Endothelial cell of umbilical vein (primary cell): Measurements from ENCODE around the gene KRT86. TPM values are rescaled to one million over a fixed set of nuclear protein-coding genes. Genes with fewer than 3 reads are reported as not detected.

Source experiments
- BruUV-seq: library from RNA; stranded (reverse); fragments of 400-500 nt; replicated peaks from 2 replicates; lab custom pipeline; 2021; lab: Mats Ljungman, UMichigan
- CTCF ChIA-PET: fragments of 300-600, 350-600 bp; sonication (Branson Sonifier 250); formaldehyde crosslinking; loops from one replicate; lab custom pipeline; 2021; ENCODE audit warnings: antibody characterized with exemption, inconsistent platforms; lab: Charles Lee
- POLR2A ChIA-PET: fragments of 300-600, 350-600 bp; sonication (Branson Sonifier 250); formaldehyde crosslinking; loops from one replicate; lab custom pipeline; 2021; ENCODE audit warnings: antibody characterized with exemption, inconsistent platforms; lab: Charles Lee
- DNase-seq: peaks from one replicate; pipeline ENCODE4 v3.0.0-alpha.2; 2011; ENCODE audit warnings: low read depth, low spot score
- FAIRE-seq: peaks from 2 replicates; lab custom pipeline; 2011; peaks lifted over from hg19 to GRCh38; lab: Jason Lieb, UNC
- H2AFZ ChIP-seq: 2 replicates; pipeline ENCODE4 v1.6.0; 2012; ENCODE audit warnings: low read depth, low read length, control low read depth, inconsistent platforms
- H3K27ac ChIP-seq: 2 replicates; pipeline ENCODE4 v1.5.1; 2011; ENCODE audit warnings: low read depth, mild to moderate bottlenecking, control low read depth, low read length, moderate library complexity; ENCODE audit not compliant: insufficient read depth
- H3K27me3 ChIP-seq, 2 experiments: 2 replicates each; pipeline versions ENCODE4 v1.6.0 to v1.6.1; 2011; ENCODE audit warnings: low read length in 2 of 2, mixed read lengths in 1 of 2; ENCODE audit not compliant: control insufficient read depth in 2 of 2, insufficient read depth in 2 of 2
- H3K36me3 ChIP-seq, 2 experiments: 2 replicates in 1 of 2; 3 replicates in 1 of 2; pipeline ENCODE4 v1.5.1; 2011; ENCODE audit warnings: low read length in 2 of 2, mild to moderate bottlenecking in 1 of 2, moderate library complexity in 1 of 2; ENCODE audit not compliant: control insufficient read depth in 2 of 2, insufficient read depth in 2 of 2; ENCODE audit errors: extremely low read depth in 1 of 2
- H3K4me1 ChIP-seq: 3 replicates; pipeline ENCODE4 v1.5.1; 2011; ENCODE audit warnings: mild to moderate bottlenecking, low read length; ENCODE audit not compliant: control insufficient read depth, insufficient read depth; ENCODE audit errors: extremely low read depth
- H3K4me2 ChIP-seq: 2 replicates; pipeline ENCODE4 v1.6.1; 2011; ENCODE audit warnings: low read length, control low read depth, mixed read lengths; ENCODE audit not compliant: insufficient read depth
- H3K4me3 ChIP-seq, 3 experiments: fragments of 200-600 bp in 1 of 3; sonication (generic), shearing (Covaris generic) in 1 of 3; replicated peaks in 1 of 3; 2 replicates each; pipeline ENCODE4 v1.5.1; 2011 to 2016; ENCODE audit warnings: control low read depth in 3 of 3, low read length in 3 of 3, mild to moderate bottlenecking in 2 of 3, inconsistent platforms in 1 of 3, low read depth in 1 of 3, moderate library complexity in 1 of 3; ENCODE audit not compliant: insufficient read depth in 1 of 3
- H3K79me2 ChIP-seq: 2 replicates; pipeline ENCODE4 v1.6.0; 2012; ENCODE audit warnings: low read length, inconsistent platforms; ENCODE audit not compliant: control insufficient read depth, insufficient read depth
- H3K9ac ChIP-seq: replicated peaks from 2 replicates; pipeline ENCODE3; 2011; ENCODE audit warnings: low read length, control low read depth; ENCODE audit not compliant: insufficient read depth; ENCODE audit errors: extremely low read depth
- H3K9me1 ChIP-seq: replicated peaks from 3 replicates; pipeline ENCODE4 v1.6.0; 2011; ENCODE audit warnings: mild to moderate bottlenecking, low read length; ENCODE audit not compliant: control insufficient read depth, insufficient read depth; ENCODE audit errors: extremely low read depth
- H3K9me3 ChIP-seq: replicated peaks from 2 replicates; pipeline ENCODE4 v1.5.1; 2012; ENCODE audit warnings: low read length, inconsistent platforms; ENCODE audit not compliant: control insufficient read depth, insufficient read depth
- H4K20me1 ChIP-seq: replicated peaks from 2 replicates; pipeline ENCODE3; 2011; ENCODE audit warnings: mild to moderate bottlenecking, low read length; ENCODE audit not compliant: control insufficient read depth, insufficient read depth; ENCODE audit errors: extremely low read depth
- CTCF ChIP-seq, 2 donors: IDR thresholded peaks; 1 replicate in 1 of 2; 2 replicates in 1 of 2; pipeline ENCODE4 v1.5.1; 2011; ENCODE audit warnings: low read length in 2 of 2, mild to moderate bottlenecking in 2 of 2, moderate library complexity in 2 of 2, control low read depth in 1 of 2, inconsistent platforms in 1 of 2, low read depth in 1 of 2; ENCODE audit not compliant: insufficient read depth in 1 of 2; ENCODE audit errors: extremely low read depth in 1 of 2
- EZH2 ChIP-seq: IDR thresholded peaks from 2 replicates; pipeline ENCODE4 v1.6.1; 2012; ENCODE audit warnings: borderline replicate concordance, low read depth, mild to moderate bottlenecking, moderate library complexity, low read length, inconsistent platforms; ENCODE audit not compliant: severe bottlenecking
- FOS ChIP-seq: IDR thresholded peaks from 2 replicates; pipeline ENCODE4 v1.6.1; 2011; ENCODE audit warnings: mild to moderate bottlenecking, low read length, moderate library complexity, borderline replicate concordance; ENCODE audit not compliant: insufficient read depth
- GATA2 ChIP-seq: IDR thresholded peaks from 2 replicates; pipeline ENCODE4 v1.7.0; 2011; ENCODE audit warnings: low read depth, mild to moderate bottlenecking, moderate library complexity, mixed read lengths, low read length; ENCODE audit not compliant: insufficient read length, insufficient read depth
- JUN ChIP-seq: IDR thresholded peaks from 2 replicates; pipeline ENCODE4 v1.6.1; 2011; ENCODE audit warnings: borderline replicate concordance, low read depth; ENCODE audit not compliant: insufficient read length, insufficient read depth
- MAX ChIP-seq: IDR thresholded peaks from 2 replicates; pipeline ENCODE4 v1.6.1; 2011; ENCODE audit not compliant: insufficient read depth, insufficient read length
- MYC ChIP-seq: IDR thresholded peaks from one replicate; pipeline ENCODE4 v1.6.1; 2011; ENCODE audit warnings: mild to moderate bottlenecking, low read depth, low read length
- POLR2A ChIP-seq: IDR thresholded peaks from 2 replicates; pipeline ENCODE4 v1.6.1; 2012; ENCODE audit warnings: low read depth, mild to moderate bottlenecking, control low read depth, low read length
- POLR2AphosphoS5 ChIP-seq: IDR thresholded peaks from 2 replicates; pipeline ENCODE4 v1.6.1; 2012; ENCODE audit warnings: low read depth, mild to moderate bottlenecking, control low read depth, low read length, moderate library complexity; ENCODE audit not compliant: insufficient read depth
- dilution Hi-C: fragments of 300-500 bp; cut with MboI; formaldehyde crosslinking; loops from one replicate; pipeline ENCODE4 v1.15.0; 2019; ENCODE audit warnings: low sequenced_read_pairs; ENCODE audit not compliant: extremely low pct_ligation_motif_present
- intact Hi-C: fragments of 100-400 bp; cut with micrococcal nuclease; formaldehyde crosslinking; loops from one replicate; pipeline ENCODE4 v1.10.0; 2022
- polyA plus RNA-seq, 4 experiments: library from polyadenylated mRNA; depleted of rRNA in 3 of 4; stranded (reverse) in 3 of 4; unstranded in 1 of 4; fragments of >200 nt; gene quantifications; 2 replicates each; pipeline versions ENCODE4 v1.2.1 to v1.2.3, GENCODE V29; 2011 to 2012; ENCODE audit warnings: missing spikeins in 1 of 4
- total RNA-seq: library from RNA; stranded (reverse); gene quantifications from 2 replicates; pipeline ENCODE4 v1.2.3, GENCODE V29; 2021

The KRT86 gene
- total and polyA plus RNA-seq, 2 donors (not counting 3 experiments of a cell fraction or from before 2014, with no cell fraction given), result not detected

GRCh38 chr12:52254180-52254964, 20.1 kb upstream of the KRT86 start:
- H3K27me3 ChIP-seq, result peaks cover 24 to 25% of the 10 kb centered on the region in 2 experiments
- TF ChIP-seq GATA2 (no peak), POLR2AphosphoS5 (no peak), FOS (no peak), MAX (no peak), POLR2A (no peak), MYC (no peak), JUN (no peak), CTCF (IDR thresholded peaks at IDR 0.05; ENCODE audit: extremely low read depth in 1 of 2, insufficient read depth in 1 of 2, low read depth in 1 of 2, low read length in 2 of 2) (no peak), EZH2 (no peak)
- H3K79me2 ChIP-seq, result no peaks in the 10 kb centered on the region
- FAIRE-seq (no peak), DNase-seq (no peak)
- no peaks in the 10 kb centered on the region for H3K9me3 ChIP-seq
- H3K4me3 ChIP-seq, result no peak overlapping the region
- H3K27ac ChIP-seq, result no peak overlapping the region
- peaks cover 2% of the 10 kb centered on the region for H3K4me1 ChIP-seq
- no peak overlapping the region for H3K9ac ChIP-seq
- intact Hi-C loops, result no loop called here
- no peak overlapping the region for H3K4me2 ChIP-seq
- H3K36me3 ChIP-seq, result no peaks in the 10 kb centered on the region
- H3K9me1 ChIP-seq, result no peaks in the 10 kb centered on the region
- no peaks in the 10 kb centered on the region for H4K20me1 ChIP-seq
- ChIA-PET CTCF (interaction anchor here (0.8 to 1.9 kb wide), 4 partner anchors 10 to 73 kb away, joined by 3 to 8 read pairs (median 6); no protein-coding TSS in a partner anchor), POLR2A (no interaction called here)
- H2AFZ ChIP-seq, result no peak overlapping the region
- dilution Hi-C loops, result no loop called here
- no TSS peak for BruUV-seq
